ENCODE data around the gene FOSB. TPM values are rescaled to one million over a fixed set of nuclear protein-coding genes. Genes with fewer than 3 reads are reported as not detected.
"Not testable (repeated sequence)": the region's sequence is repeated elsewhere in the genome, so short reads cannot be mapped to it uniquely, and the experiment has no call there.

Gene FOSB
- total RNA-seq, 1 experiment from 2014 or later: 1.6 TPM

GRCh38 chr19:45506989-45507871 lies 39.4 kb downstream of the FOSB start, which contains the start of gene VASP:
Gene VASP, plus strand, starts transcription at chr19:45507479. Its CDS starts 293 bp downstream, at chr19:45507772.
- Histone ChIP-seq H3K4me3 (ENCODE audit: insufficient read depth, low read depth, low read length) (peak within 1 kb of the TSS; percentile 90), H3K27me3 (ENCODE audit: control insufficient read depth, insufficient read depth, low read length) (no peaks in the 10 kb centered on the region), H3K36me3 (replicated peaks; ENCODE audit: control insufficient read depth, insufficient read depth, low read length) (no peaks in the 10 kb centered on the region)
- DNase-seq: peak; percentile 92

- no peaks in the 10 kb centered on the region for H3K27me3 ChIP-seq (ENCODE audit: control insufficient read depth, insufficient read depth, low read length)
- peak overlapping the region; percentile 90 for H3K4me3 ChIP-seq (ENCODE audit: insufficient read depth, low read depth, low read length)
- DNase-seq: peak; percentile 75
- H3K36me3 ChIP-seq (replicated peaks; ENCODE audit: control insufficient read depth, insufficient read depth, low read length): no peaks in the 10 kb centered on the region; the same call in 1 of the 2 replicates
Observed at GRCh38 chr19:45507872-45508416, 40.1 kb downstream of the FOSB start.

DNA sequence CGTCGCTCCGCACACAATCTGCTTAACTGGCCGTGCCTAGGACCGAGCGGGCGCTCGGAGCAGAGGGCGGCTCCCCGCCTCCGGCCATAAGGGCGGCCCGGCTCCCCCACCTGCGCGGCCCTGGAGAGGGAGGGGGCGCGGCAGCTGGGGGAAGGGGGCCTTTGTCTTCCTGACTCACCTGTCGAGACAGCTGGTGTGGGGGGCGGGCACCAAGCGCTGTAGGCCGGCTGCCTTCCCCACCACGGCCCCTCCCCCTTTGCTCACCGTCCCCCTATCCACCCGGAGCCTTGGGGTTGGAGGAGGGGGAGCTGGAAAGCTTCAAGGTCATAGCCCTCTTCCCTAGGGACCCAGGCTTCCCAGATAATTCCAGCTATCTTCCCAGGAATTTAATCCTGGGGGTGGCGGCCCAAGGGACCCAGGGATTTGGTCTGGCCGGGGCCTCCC lies 40.6 kb downstream of the FOSB start:
- DNase-seq: peak; percentile 92
- Histone ChIP-seq H3K27me3 (ENCODE audit: control insufficient read depth, insufficient read depth, low read length) (no peaks in the 10 kb centered on the region), H3K36me3 (replicated peaks; ENCODE audit: control insufficient read depth, insufficient read depth, low read length) (no peaks in the 10 kb centered on the region; the same call in 1 of the 2 replicates), H3K4me3 (ENCODE audit: insufficient read depth, low read depth, low read length) (peak overlapping the region; percentile 90)

DNA sequence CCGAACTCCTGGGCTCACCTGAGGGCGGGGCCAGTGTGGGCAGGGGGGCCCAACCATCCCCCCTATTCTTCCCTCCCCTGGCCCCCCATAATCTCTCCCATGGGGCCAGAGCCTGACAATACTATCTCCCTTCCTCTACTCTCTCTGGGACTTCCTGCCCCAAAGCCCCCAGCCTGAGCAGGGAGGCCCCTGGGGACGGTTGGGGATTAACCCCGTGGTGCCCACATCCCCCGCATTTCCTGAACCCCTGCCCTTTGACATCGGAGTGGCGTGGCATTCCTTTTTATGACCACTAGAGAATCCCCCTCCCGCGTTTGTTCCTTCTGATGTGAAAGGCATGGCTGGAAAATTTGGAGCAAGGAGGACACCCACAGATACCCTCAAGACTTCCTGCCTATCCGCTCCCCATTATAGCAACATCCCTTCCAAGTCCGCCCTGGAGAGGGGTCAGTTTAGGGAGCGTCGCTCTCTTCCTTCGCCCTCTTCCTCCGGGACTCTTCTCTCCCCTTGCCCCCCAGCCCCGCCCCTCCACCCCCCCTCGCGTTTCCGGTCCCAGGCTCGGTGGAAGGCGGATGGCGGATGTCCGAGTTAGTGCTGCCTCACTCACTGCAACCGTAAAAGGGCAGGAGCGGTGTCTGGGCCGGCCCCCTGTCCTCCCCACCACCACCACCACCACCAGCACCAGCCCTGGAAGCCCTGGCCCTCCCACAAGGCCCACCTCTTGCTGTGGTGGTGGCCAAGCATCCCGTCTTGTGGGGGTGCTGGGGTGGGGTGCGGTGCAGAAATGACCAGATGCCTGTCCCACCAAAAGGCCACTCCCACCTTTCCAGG lies 41.3 kb downstream of the FOSB start:
- H3K27me3 ChIP-seq (ENCODE audit: control insufficient read depth, insufficient read depth, low read length): no peaks in the 10 kb centered on the region
- DNase-seq: peak; percentile 94

GRCh38 chr19:45509692-45510015 lies 41.9 kb downstream of the FOSB start:
- DNase-seq: no peak
- Histone ChIP-seq H3K27me3 (ENCODE audit: control insufficient read depth, insufficient read depth, low read length) (no peaks in the 10 kb centered on the region), H3K36me3 (replicated peaks; ENCODE audit: control insufficient read depth, insufficient read depth, low read length) (peaks cover 2% of the 10 kb centered on the region; the same call in 1 of the 2 replicates), H3K4me3 (ENCODE audit: insufficient read depth, low read depth, low read length) (peak overlapping the region; percentile 36)

More for the DNA sequence above, 41.3 kb downstream of the FOSB start:
- H3K36me3 ChIP-seq (replicated peaks; ENCODE audit: control insufficient read depth, insufficient read depth, low read length): peaks cover 2% of the 10 kb centered on the region; the same call in 1 of the 2 replicates
- H3K4me3 ChIP-seq (ENCODE audit: insufficient read depth, low read depth, low read length): peak overlapping the region; percentile 90

- DNase-seq; H3K4me3 ChIP-seq (ENCODE audit: insufficient read depth, low read depth, low read length); H3K36me3 ChIP-seq (replicated peaks; ENCODE audit: control insufficient read depth, insufficient read depth, low read length); H3K27me3 ChIP-seq (ENCODE audit: control insufficient read depth, insufficient read depth, low read length): not testable (repeated sequence)
Observed at GRCh38 chr19:45510352-45510751, 42.6 kb downstream of the FOSB start.

GRCh38 chr19:45511074-45511473 lies 43.3 kb downstream of the FOSB start:
- Histone ChIP-seq H3K27me3 (ENCODE audit: control insufficient read depth, insufficient read depth, low read length) (no peaks in the 10 kb centered on the region), H3K4me3 (ENCODE audit: insufficient read depth, low read depth, low read length) (no peak overlapping the region), H3K36me3 (replicated peaks; ENCODE audit: control insufficient read depth, insufficient read depth, low read length) (peaks cover 4% of the 10 kb centered on the region; the same call in 1 of the 2 replicates)
- no peak for DNase-seq

- DNase-seq: no peak
- peaks cover 10% of the 10 kb centered on the region for H3K36me3 ChIP-seq (replicated peaks; ENCODE audit: control insufficient read depth, insufficient read depth, low read length)
- H3K4me3 ChIP-seq (ENCODE audit: insufficient read depth, low read depth, low read length): no peak overlapping the region
- no peaks in the 10 kb centered on the region for H3K27me3 ChIP-seq (ENCODE audit: control insufficient read depth, insufficient read depth, low read length)
Observed at GRCh38 chr19:45512881-45513483, 45.2 kb downstream of the FOSB start.

GRCh38 chr19:45514376-45515051 lies 46.7 kb downstream of the FOSB start:
- peak; percentile 35 for DNase-seq
- Histone ChIP-seq H3K36me3 (replicated peaks; ENCODE audit: control insufficient read depth, insufficient read depth, low read length) (peaks cover 16% of the 10 kb centered on the region), H3K27me3 (ENCODE audit: control insufficient read depth, insufficient read depth, low read length) (no peaks in the 10 kb centered on the region), H3K4me3 (ENCODE audit: insufficient read depth, low read depth, low read length) (no peak overlapping the region)

DNA sequence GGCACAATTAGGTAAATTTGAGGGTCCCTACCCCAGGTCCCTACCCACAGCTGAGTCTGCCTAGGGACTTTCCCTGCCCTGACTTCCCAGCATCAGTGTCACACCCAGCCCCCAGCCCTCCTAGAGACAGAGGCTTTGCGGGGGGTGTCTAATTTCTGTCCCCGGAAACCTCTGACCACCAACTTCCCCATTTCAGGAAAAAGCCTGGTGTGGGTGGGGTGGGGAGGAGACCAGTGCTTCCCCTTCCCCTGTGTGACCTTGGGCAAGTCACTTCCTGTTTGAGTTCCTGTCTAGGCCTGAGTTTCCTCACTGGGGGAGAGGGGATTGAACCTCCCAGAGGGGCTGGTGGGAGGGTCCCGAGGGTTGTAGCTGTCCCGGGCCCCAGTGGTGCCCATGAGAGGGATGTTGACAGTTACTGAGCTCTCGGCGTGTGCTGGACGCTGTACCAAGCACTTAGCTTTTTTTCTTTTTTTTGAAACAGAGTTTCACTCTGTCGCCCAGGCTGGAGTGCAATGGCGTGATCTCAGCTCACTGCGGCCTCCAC lies 47.4 kb downstream of the FOSB start:
- DNase-seq: peak; percentile 40
- Histone ChIP-seq H3K4me3 (ENCODE audit: insufficient read depth, low read depth, low read length) (no peak overlapping the region), H3K27me3 (ENCODE audit: control insufficient read depth, insufficient read depth, low read length) (no peaks in the 10 kb centered on the region), H3K36me3 (replicated peaks; ENCODE audit: control insufficient read depth, insufficient read depth, low read length) (peaks cover 16% of the 10 kb centered on the region)

GRCh38 chr19:45515807-45516401 lies 48.1 kb downstream of the FOSB start:
- Histone ChIP-seq H3K27me3 (ENCODE audit: control insufficient read depth, insufficient read depth, low read length) (no peaks in the 10 kb centered on the region), H3K4me3 (ENCODE audit: insufficient read depth, low read depth, low read length) (no peak overlapping the region), H3K36me3 (replicated peaks; ENCODE audit: control insufficient read depth, insufficient read depth, low read length) (peaks cover 19% of the 10 kb centered on the region)

DNA sequence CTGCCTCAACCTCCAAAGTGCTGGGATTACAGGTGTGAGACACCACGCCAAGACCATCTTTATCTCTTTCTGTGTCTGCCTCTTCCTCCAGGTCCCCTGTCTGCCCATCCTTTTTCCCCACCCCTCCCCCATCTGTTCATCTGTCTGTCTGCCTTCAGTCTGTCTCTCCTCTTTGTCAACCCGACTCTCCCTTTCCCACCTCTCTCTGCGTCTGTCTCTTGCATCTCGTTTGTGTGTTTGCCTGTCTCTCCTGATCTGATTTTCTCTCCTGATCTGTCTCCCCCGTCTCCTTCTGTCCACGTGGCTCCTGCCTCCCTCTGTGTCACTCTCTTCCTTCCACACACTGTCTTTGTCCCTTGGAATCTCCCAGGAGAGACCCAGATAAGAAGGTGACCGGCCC lies 49.4 kb downstream of the FOSB start:
- no peak overlapping the region for H3K4me3 ChIP-seq (ENCODE audit: insufficient read depth, low read depth, low read length)
- DNase-seq: no peak
- H3K36me3 ChIP-seq (replicated peaks; ENCODE audit: control insufficient read depth, insufficient read depth, low read length): peaks cover 22% of the 10 kb centered on the region
- no peaks in the 10 kb centered on the region for H3K27me3 ChIP-seq (ENCODE audit: control insufficient read depth, insufficient read depth, low read length)

More at GRCh38 chr19:45515807-45516401, 48.1 kb downstream of the FOSB start:
- peak; percentile 38 for DNase-seq

Measured in H7 (cell line).